ACC112 (cell line): ENCODE results near the gene GLT6D1.

Source experiments
- H2AFZ ChIP-seq: fragments of 200-600 bp; sonication (generic); one replicate; pipeline ENCODE4 v1.6.0; 2017; ENCODE audit warnings: antibody characterized with exemption, low read length; ENCODE audit not compliant: unreplicated experiment
- H3K27ac ChIP-seq: fragments of 200-600 bp; sonication (generic); 2 replicates; pipeline ENCODE4 v1.5.1; 2014; ENCODE audit warnings: low read depth, mild to moderate bottlenecking, antibody characterized with exemption, low read length, moderate library complexity
- H3K27me3 ChIP-seq: fragments of 200-600 bp; sonication (generic); 2 replicates; pipeline ENCODE4 v1.6.1; 2014; ENCODE audit warnings: mild to moderate bottlenecking, antibody characterized with exemption, low read length, moderate library complexity, mixed read lengths; ENCODE audit not compliant: insufficient read depth
- H3K36me3 ChIP-seq: fragments of 200-600 bp; sonication (generic); 2 replicates; pipeline ENCODE4 v1.6.1; 2016; ENCODE audit warnings: mild to moderate bottlenecking, antibody characterized with exemption, low read length, moderate library complexity, mixed read lengths; ENCODE audit not compliant: insufficient read depth
- H3K4me1 ChIP-seq: fragments of 200-600 bp; sonication (generic); one replicate; pipeline ENCODE4 v1.6.1; 2016; ENCODE audit warnings: low read length, mixed read lengths; ENCODE audit not compliant: insufficient read depth, unreplicated experiment, control insufficient read depth
- H3K4me3 ChIP-seq: fragments of 200-600 bp; sonication (generic); 2 replicates; pipeline ENCODE4 v1.5.1; 2014; ENCODE audit warnings: mild to moderate bottlenecking, low read depth, low read length
- H3K79me2 ChIP-seq: fragments of 200-600 bp; sonication (generic); one replicate; pipeline ENCODE4 v1.6.0; 2016; ENCODE audit warnings: low read length; ENCODE audit not compliant: control insufficient read depth, unreplicated experiment, insufficient read depth

The GLT6D1 gene

GRCh38 chr9:135613946-135614805 is 25.2 kb downstream of the GLT6D1 start:
- Histone ChIP-seq H3K27me3 (peaks cover 26% of the 10 kb centered on the region), H3K4me3 (no peak overlapping the region), H3K79me2 (no peaks in the 10 kb centered on the region)

GRCh38 chr9:135612981-135613910 is 26.1 kb downstream of the GLT6D1 start:
- no peaks in the 10 kb centered on the region for H3K79me2 ChIP-seq
- no peak overlapping the region for H3K4me3 ChIP-seq
- no peak overlapping the region for H2AFZ ChIP-seq
- no peak overlapping the region for H3K27ac ChIP-seq
- H3K27me3 ChIP-seq = peaks cover 24% of the 10 kb centered on the region
- no peaks in the 10 kb centered on the region for H3K4me1 ChIP-seq
- H3K36me3 ChIP-seq = no peaks in the 10 kb centered on the region

More at GRCh38 chr9:135613946-135614805, 25.2 kb downstream of the GLT6D1 start:
- Histone ChIP-seq H2AFZ (no peak overlapping the region), H3K27ac (no peak overlapping the region), H3K36me3 (no peaks in the 10 kb centered on the region), H3K4me1 (no peaks in the 10 kb centered on the region)

- H3K36me3 ChIP-seq = no peaks in the 10 kb centered on the region
- H3K4me1 ChIP-seq = no peaks in the 10 kb centered on the region
- H2AFZ ChIP-seq = no peak overlapping the region
- H3K27me3 ChIP-seq = peaks cover 21% of the 10 kb centered on the region
- no peaks in the 10 kb centered on the region for H3K79me2 ChIP-seq
- no peak overlapping the region for H3K4me3 ChIP-seq
- no peak overlapping the region for H3K27ac ChIP-seq
Observed at GRCh38 chr9:135612437-135612836, 26.9 kb downstream of the GLT6D1 start.

- Histone ChIP-seq H3K27ac (no peak overlapping the region), H3K27me3 (peaks cover 18% of the 10 kb centered on the region), H3K36me3 (no peaks in the 10 kb centered on the region), H2AFZ (no peak overlapping the region), H3K79me2 (no peaks in the 10 kb centered on the region), H3K4me1 (no peaks in the 10 kb centered on the region), H3K4me3 (no peak overlapping the region)
Observed at GRCh38 chr9:135611875-135612209, 27.5 kb downstream of the GLT6D1 start.

- H2AFZ ChIP-seq = no peak overlapping the region
- H3K4me1 ChIP-seq = no peaks in the 10 kb centered on the region
- no peak overlapping the region for H3K27ac ChIP-seq
- peaks cover 18% of the 10 kb centered on the region for H3K27me3 ChIP-seq
- H3K79me2 ChIP-seq = no peaks in the 10 kb centered on the region
- H3K4me3 ChIP-seq = no peak overlapping the region
- no peaks in the 10 kb centered on the region for H3K36me3 ChIP-seq
Observed at GRCh38 chr9:135611142-135611874, 28.0 kb downstream of the GLT6D1 start.

GRCh38 chr9:135610290-135611141 is 28.8 kb downstream of the GLT6D1 start:
- Histone ChIP-seq H3K27me3 (peaks cover 18% of the 10 kb centered on the region), H3K4me3 (no peak overlapping the region), H3K36me3 (no peaks in the 10 kb centered on the region), H2AFZ (no peak overlapping the region), H3K27ac (no peak overlapping the region), H3K79me2 (no peaks in the 10 kb centered on the region), H3K4me1 (no peaks in the 10 kb centered on the region)

GRCh38 chr9:135609366-135609955 is 29.9 kb downstream of the GLT6D1 start:
- Histone ChIP-seq H2AFZ (no peak overlapping the region), H3K4me1 (no peaks in the 10 kb centered on the region), H3K27me3 (peaks cover 7% of the 10 kb centered on the region; the same call in 1 of the 2 replicates), H3K36me3 (no peaks in the 10 kb centered on the region), H3K79me2 (no peaks in the 10 kb centered on the region), H3K4me3 (no peak overlapping the region), H3K27ac (no peak overlapping the region)

GRCh38 chr9:135608999-135609317 is 30.4 kb downstream of the GLT6D1 start:
- Histone ChIP-seq H2AFZ (no peak overlapping the region), H3K36me3 (no peaks in the 10 kb centered on the region), H3K27ac (no peak overlapping the region), H3K79me2 (no peaks in the 10 kb centered on the region), H3K27me3 (peaks cover 3% of the 10 kb centered on the region; the same call in 1 of the 2 replicates), H3K4me1 (no peaks in the 10 kb centered on the region), H3K4me3 (no peak overlapping the region)

GRCh38 chr9:135608294-135608998 is 30.9 kb downstream of the GLT6D1 start:
- Histone ChIP-seq H3K36me3 (no peaks in the 10 kb centered on the region), H3K4me3 (no peak overlapping the region), H3K79me2 (no peaks in the 10 kb centered on the region), H3K27ac (no peak overlapping the region), H2AFZ (no peak overlapping the region), H3K4me1 (no peaks in the 10 kb centered on the region), H3K27me3 (no peaks in the 10 kb centered on the region)
